Loucy (cell line): Measurements from ENCODE around the gene KRT32.

Experiments used
- H2AFZ ChIP-seq: fragments of 200-600 bp; sonication (generic); 2 replicates; pipeline ENCODE4 v1.6.0; 2016; ENCODE audit warnings: antibody characterized with exemption, mild to moderate bottlenecking, low read length, moderate library complexity
- H3F3A ChIP-seq: fragments of 200-600 bp; 2 replicates; pipeline ENCODE4 v1.6.0; 2016; ENCODE audit warnings: antibody characterized with exemption, low read depth, mild to moderate bottlenecking
- H3K27me3 ChIP-seq: fragments of 200-600 bp; sonication (generic); 2 replicates; pipeline ENCODE4 v1.6.1; 2014; ENCODE audit warnings: low read length, mild to moderate bottlenecking; ENCODE audit not compliant: insufficient read depth, poor library complexity, severe bottlenecking
- H3K36me3 ChIP-seq: fragments of 200-600 bp; sonication (generic); 2 replicates; pipeline ENCODE4 v1.6.1; 2016; ENCODE audit warnings: low read length; ENCODE audit not compliant: insufficient read depth
- H3K4me1 ChIP-seq: fragments of 200-600 bp; sonication (generic); 2 replicates; pipeline ENCODE4 v1.5.1; 2014; ENCODE audit warnings: low read length, mild to moderate bottlenecking; ENCODE audit not compliant: insufficient read depth, poor library complexity, severe bottlenecking
- H3K4me2 ChIP-seq: fragments of 200-600 bp; sonication (generic); 2 replicates; pipeline ENCODE4 v1.6.0; 2014; ENCODE audit warnings: antibody characterized with exemption, low read length, low read depth, mild to moderate bottlenecking; ENCODE audit not compliant: poor library complexity, severe bottlenecking
- H3K4me3 ChIP-seq: fragments of 200-600 bp; sonication (generic); 2 replicates; pipeline ENCODE4 v1.5.1; 2014; ENCODE audit warnings: low read length, mild to moderate bottlenecking, mixed read lengths; ENCODE audit not compliant: poor library complexity, severe bottlenecking
- H3K79me2 ChIP-seq: fragments of 200-600 bp; sonication (generic); 2 replicates; pipeline ENCODE4 v1.6.1; 2014; ENCODE audit warnings: low read length; ENCODE audit not compliant: insufficient read depth
- H3K9ac ChIP-seq: fragments of 200-600 bp; sonication (generic); 2 replicates; pipeline ENCODE4 v1.6.0; 2014; ENCODE audit warnings: mild to moderate bottlenecking, low read depth, low read length, moderate library complexity; ENCODE audit not compliant: poor library complexity, severe bottlenecking
- H3K9me2 ChIP-seq: fragments of 200-600 bp; sonication (generic); replicated peaks from 2 replicates; pipeline ENCODE4 v1.6.1; 2016; ENCODE audit warnings: low read depth, low read length, mixed read lengths
- H3K9me3 ChIP-seq: fragments of 200-600 bp; sonication (generic); 2 replicates; pipeline ENCODE4 v1.6.1; 2014; ENCODE audit warnings: mild to moderate bottlenecking, antibody characterized with exemption, low read length, low read depth; ENCODE audit not compliant: insufficient read depth
- H4K20me1 ChIP-seq: fragments of 200-600 bp; sonication (generic); 2 replicates; pipeline ENCODE4 v1.6.0; 2014; ENCODE audit warnings: antibody characterized with exemption, low read length, mild to moderate bottlenecking; ENCODE audit not compliant: insufficient read depth, poor library complexity, severe bottlenecking
- CTCF ChIP-seq: fragments of 200-600 bp; sonication (generic); conservative IDR thresholded peaks from 2 replicates; pipeline ENCODE4 v1.5.1; 2014; ENCODE audit warnings: mild to moderate bottlenecking, antibody characterized with exemption, low read length
- EZH2phosphoT487 ChIP-seq: fragments of 200-600 bp; IDR thresholded peaks from 2 replicates; pipeline ENCODE4 v1.6.1; 2018; ENCODE audit warnings: antibody characterized with exemption, mild to moderate bottlenecking, moderate library complexity, borderline replicate concordance

KRT32 gene

GRCh38 chr17:41484920-41485904, 18.0 kb upstream of the KRT32 start:
- H3F3A ChIP-seq, result no peaks in the 10 kb centered on the region
- TF ChIP-seq EZH2phosphoT487, result no peak
- TF ChIP-seq CTCF, result no peak

GRCh38 chr17:41483991-41484826, 17.0 kb upstream of the KRT32 start:
- H3K9me2 ChIP-seq, result no peaks in the 10 kb centered on the region
- H2AFZ ChIP-seq, result no peak overlapping the region
- H3K27me3 ChIP-seq, result no peaks in the 10 kb centered on the region
- no peaks in the 10 kb centered on the region for H3K9me3 ChIP-seq
- no peaks in the 10 kb centered on the region for H3K4me1 ChIP-seq
- no peak overlapping the region for H3K4me3 ChIP-seq
- TF ChIP-seq EZH2phosphoT487 (no peak), CTCF (no peak)
- no peaks in the 10 kb centered on the region for H3K79me2 ChIP-seq
- no peaks in the 10 kb centered on the region for H4K20me1 ChIP-seq
- H3F3A ChIP-seq, result no peaks in the 10 kb centered on the region
- no peak overlapping the region for H3K4me2 ChIP-seq
- H3K9ac ChIP-seq, result no peak overlapping the region
- H3K36me3 ChIP-seq, result no peaks in the 10 kb centered on the region

More at GRCh38 chr17:41484920-41485904, 18.0 kb upstream of the KRT32 start:
- no peaks in the 10 kb centered on the region for H4K20me1 ChIP-seq
- no peak overlapping the region for H3K9ac ChIP-seq
- no peaks in the 10 kb centered on the region for H3K9me3 ChIP-seq
- no peaks in the 10 kb centered on the region for H3K36me3 ChIP-seq
- no peaks in the 10 kb centered on the region for H3K9me2 ChIP-seq
- H3K4me1 ChIP-seq, result peaks cover 3% of the 10 kb centered on the region
- H3K79me2 ChIP-seq, result no peaks in the 10 kb centered on the region
- H3K27me3 ChIP-seq, result no peaks in the 10 kb centered on the region
- H3K4me2 ChIP-seq, result no peak overlapping the region
- H2AFZ ChIP-seq, result no peak overlapping the region
- no peak overlapping the region for H3K4me3 ChIP-seq

GRCh38 chr17:41483531-41483930, 16.3 kb upstream of the KRT32 start:
- TF ChIP-seq CTCF (no peak), EZH2phosphoT487 (no peak)
- Histone ChIP-seq H3K4me3 (no peak overlapping the region), H3K4me2 (no peak overlapping the region), H3K9ac (no peak overlapping the region), H3K9me2 (no peaks in the 10 kb centered on the region), H3K27me3 (no peaks in the 10 kb centered on the region), H3K4me1 (no peaks in the 10 kb centered on the region), H3K79me2 (no peaks in the 10 kb centered on the region), H3K36me3 (no peaks in the 10 kb centered on the region), H2AFZ (no peak overlapping the region), H3K9me3 (no peaks in the 10 kb centered on the region), H4K20me1 (no peaks in the 10 kb centered on the region), H3F3A (no peaks in the 10 kb centered on the region)
